Thoracic aorta (tissue), 2 donors: ENCODE data around the gene BACH2. TPM values are rescaled to one million over a fixed set of nuclear protein-coding genes. Genes with fewer than 3 reads are reported as not detected.
"Not testable (repeated sequence)": the region's sequence is repeated elsewhere in the genome, so short reads cannot be mapped to it uniquely, and the experiment has no call there.

Source experiments
- ATAC-seq: fragments of 150-250 bp; one replicate; pipeline ENCODE4 v1.8.0; 2017; ENCODE audit warnings: low read depth; ENCODE audit not compliant: insufficient number of reproducible peaks, low FRiP score
- DNase-seq: peaks from one replicate; pipeline ENCODE4 v3.0.0-alpha.2; 2020; ENCODE audit warnings: low spot score
- H3K27ac ChIP-seq, 2 donors: fragments of 200-600 bp; sonication (generic); 1 replicate in 1 of 2; 2 replicates in 1 of 2; pipeline ENCODE4 v1.5.1; 2016; ENCODE audit warnings: mild to moderate bottlenecking in 2 of 2, moderate library complexity in 2 of 2
- H3K27me3 ChIP-seq: fragments of 200-600 bp; sonication (generic); replicated peaks from 2 replicates; pipeline ENCODE4 v1.6.0; 2016; ENCODE audit warnings: mild to moderate bottlenecking; ENCODE audit not compliant: insufficient read depth
- H3K36me3 ChIP-seq: fragments of 200-600 bp; sonication (generic); one replicate; pipeline ENCODE4 v1.5.1; 2016
- H3K4me1 ChIP-seq, 2 donors: fragments of 200-600 bp; sonication (generic); 1 replicate in 1 of 2; 2 replicates in 1 of 2; pipeline versions ENCODE4 v1.5.1 to v1.6.0; 2016; ENCODE audit warnings: low read depth in 2 of 2, mild to moderate bottlenecking in 1 of 2; ENCODE audit not compliant: control insufficient read depth in 1 of 2
- H3K4me3 ChIP-seq: fragments of 200-600 bp; sonication (generic); 2 replicates; pipeline ENCODE4 v1.5.1; 2016; ENCODE audit warnings: mild to moderate bottlenecking
- H3K9me3 ChIP-seq: fragments of 200-600 bp; sonication (generic); 2 replicates; pipeline ENCODE4 v1.5.1; 2016
- CTCF ChIP-seq: fragments of 200-600 bp; sonication (generic); IDR thresholded peaks from one replicate; pipeline ENCODE4 v1.5.1; 2019; ENCODE audit warnings: antibody characterized with exemption
- total RNA-seq, 2 donors: library from RNA; depleted of rRNA; stranded (reverse); fragments of >200 nt; gene quantifications; one replicate each; pipeline versions ENCODE4 v1.1.0 to v1.2.3, GENCODE V29; 2016

The BACH2 gene
- total RNA-seq, 2 donors from 2014 or later = 6.1 to 17.8 TPM

GRCh38 chr6:89917216-89917615 is 379.4 kb downstream of the BACH2 start:
- H3K36me3 ChIP-seq = no peaks in the 10 kb centered on the region
- H3K9me3 ChIP-seq = peaks cover 8% of the 10 kb centered on the region
- H3K27ac ChIP-seq = no peak overlapping the region
- no peak overlapping the region for H3K4me3 ChIP-seq
- no peak for DNase-seq
- no peaks in the 10 kb centered on the region for H3K27me3 ChIP-seq
- no peak for ATAC-seq
- no peaks in the 10 kb centered on the region for H3K4me1 ChIP-seq
- no peak for TF ChIP-seq CTCF

GRCh38 chr6:89916136-89916920 is 380.3 kb downstream of the BACH2 start:
- ATAC-seq = no peak
- Histone ChIP-seq H3K9me3 (peaks cover 8% of the 10 kb centered on the region), H3K27me3 (no peaks in the 10 kb centered on the region), H3K4me1 (no peaks in the 10 kb centered on the region), H3K4me3 (no peak overlapping the region), H3K36me3 (no peaks in the 10 kb centered on the region), H3K27ac (no peak overlapping the region)
- TF ChIP-seq CTCF = no peak
- no peak for DNase-seq

- Histone ChIP-seq H3K4me1 (no peaks in the 10 kb centered on the region), H3K27ac (no peak overlapping the region), H3K27me3 (no peaks in the 10 kb centered on the region), H3K9me3 (no peaks in the 10 kb centered on the region), H3K4me3 (no peak overlapping the region), H3K36me3 (no peaks in the 10 kb centered on the region)
- no peak for TF ChIP-seq CTCF
- ATAC-seq (no peak), DNase-seq (no peak)
Measured at GRCh38 chr6:89910902-89911240, 385.8 kb downstream of the BACH2 start.

GRCh38 chr6:89910001-89910901 is 386.4 kb downstream of the BACH2 start:
- H3K36me3 ChIP-seq, H3K27me3 ChIP-seq, DNase-seq, H3K4me1 ChIP-seq, ATAC-seq, H3K4me3 ChIP-seq, H3K9me3 ChIP-seq, H3K27ac ChIP-seq: not testable (repeated sequence)

GRCh38 chr6:89895276-89895874 is 401.3 kb downstream of the BACH2 start:
- no peaks in the 10 kb centered on the region for H3K9me3 ChIP-seq
- ATAC-seq (no peak), DNase-seq (no peak)
- no peaks in the 10 kb centered on the region for H3K4me1 ChIP-seq
- H3K36me3 ChIP-seq = no peaks in the 10 kb centered on the region
- H3K27me3 ChIP-seq = no peaks in the 10 kb centered on the region
- H3K4me3 ChIP-seq = no peak overlapping the region
- no peak overlapping the region for H3K27ac ChIP-seq
- TF ChIP-seq CTCF = no peak
